Germinal center (tissue), 1 donor: ENCODE data around the gene ALOX12.

Experiments used
- DNase-seq: peaks from one replicate; pipeline ENCODE4 v3.0.0; 2012; ENCODE audit warnings: mixed read lengths, low spot score

The ALOX12 gene

GRCh38 chr17:7022781-7023571 is 27.1 kb downstream of the ALOX12 start, which contains the start of gene BCL6B:
TSS of gene BCL6B (plus strand) at chr17:7023050. CDS start at chr17:7023672, 622 bp downstream.
- no peak for DNase-seq

DNA sequence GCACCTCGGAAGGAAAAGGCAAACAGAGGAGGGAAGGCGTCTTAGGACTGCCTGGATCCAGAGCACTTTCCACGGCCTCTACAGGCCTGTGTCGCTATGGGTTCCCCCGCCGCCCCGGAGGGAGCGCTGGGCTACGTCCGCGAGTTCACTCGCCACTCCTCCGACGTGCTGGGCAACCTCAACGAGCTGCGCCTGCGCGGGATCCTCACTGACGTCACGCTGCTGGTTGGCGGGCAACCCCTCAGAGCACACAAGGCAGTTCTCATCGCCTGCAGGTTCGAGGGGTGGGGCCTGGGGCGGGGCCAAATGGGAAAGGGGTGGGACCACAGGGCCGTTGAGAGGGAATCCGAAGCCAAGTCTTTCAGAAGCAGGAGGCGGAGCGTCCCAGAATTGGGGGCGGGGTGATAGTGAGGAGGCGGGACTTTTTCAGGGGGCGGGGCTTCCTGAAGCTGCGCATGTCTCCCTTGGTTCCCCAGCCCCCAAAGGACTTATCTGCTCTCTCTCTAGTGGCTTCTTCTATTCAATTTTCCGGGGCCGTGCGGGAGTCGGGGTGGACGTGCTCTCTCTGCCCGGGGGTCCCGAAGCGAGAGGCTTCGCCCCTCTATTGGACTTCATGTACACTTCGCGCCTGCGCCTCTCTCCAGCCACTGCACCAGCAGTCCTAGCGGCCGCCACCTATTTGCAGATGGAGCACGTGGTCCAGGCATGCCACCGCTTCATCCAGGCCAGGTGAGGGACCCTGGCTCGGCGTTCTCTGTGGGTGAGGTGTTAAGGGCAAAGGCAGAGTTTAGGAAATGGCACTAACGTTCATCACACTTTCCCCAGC is 27.9 kb downstream of the ALOX12 start:
- DNase-seq = peak; percentile 97

- DNase-seq = no peak
Measured at GRCh38 chr17:7024402-7024785, 28.5 kb downstream of the ALOX12 start.

DNA sequence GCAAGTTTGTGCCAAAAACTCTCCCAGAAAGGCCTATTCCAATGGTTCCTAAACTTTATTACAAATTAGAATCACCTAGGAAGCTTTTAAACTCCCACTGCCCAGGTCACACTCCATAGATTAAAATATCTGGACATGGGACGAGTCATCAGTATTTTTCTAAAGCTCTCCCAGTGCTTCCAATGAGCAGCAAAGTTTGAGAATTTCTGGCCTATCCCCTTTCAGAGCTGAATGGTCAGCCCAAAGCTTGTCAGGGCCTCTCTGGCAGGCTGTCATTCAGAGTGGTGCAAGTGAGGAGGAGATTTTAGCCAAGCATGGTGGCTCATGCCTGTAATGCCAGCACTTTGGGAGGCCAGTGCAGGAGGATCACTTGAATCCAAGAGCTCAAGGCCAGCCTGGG is 29.4 kb downstream of the ALOX12 start:
- DNase-seq = no peak

- no peak for DNase-seq
Measured at GRCh38 chr17:7026471-7027115, 30.7 kb downstream of the ALOX12 start.

DNA sequence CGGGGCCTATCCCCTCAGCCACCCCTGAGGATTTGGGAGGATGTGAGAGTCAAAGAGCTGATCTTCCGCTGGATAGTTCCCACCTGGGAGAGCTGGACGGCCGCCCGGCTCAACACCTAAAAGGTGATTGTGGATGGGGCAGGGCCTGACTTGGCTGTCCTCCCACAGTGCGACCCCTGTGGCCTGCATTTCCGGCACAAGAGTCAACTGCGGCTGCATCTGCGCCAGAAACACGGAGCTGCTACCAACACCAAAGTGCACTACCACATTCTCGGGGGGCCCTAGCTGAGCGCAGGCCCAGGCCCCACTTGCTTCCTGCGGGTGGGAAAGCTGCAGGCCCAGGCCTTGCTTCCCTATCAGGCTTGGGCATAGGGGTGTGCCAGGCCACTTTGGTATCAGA is 31.5 kb downstream of the ALOX12 start:
- no peak for DNase-seq

DNA sequence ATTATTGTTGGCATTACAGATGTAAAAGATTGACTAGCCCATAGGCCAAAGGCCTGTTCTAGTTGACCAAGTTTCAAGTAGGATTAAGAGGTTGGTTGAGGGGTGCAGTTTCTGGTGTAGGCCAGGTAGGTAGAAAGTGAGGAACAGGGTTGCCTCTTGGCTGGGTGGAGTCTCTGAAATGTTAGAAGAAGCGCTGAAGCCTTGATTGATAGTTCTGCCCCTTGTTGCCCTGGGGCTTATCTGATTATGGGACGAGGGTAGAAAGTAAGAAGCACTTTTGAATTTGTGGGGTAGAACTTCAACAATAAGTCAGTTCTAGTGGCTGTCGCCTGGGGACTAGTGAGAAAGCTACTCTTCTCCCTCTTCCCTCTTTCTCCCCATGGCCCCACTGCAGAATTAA is 33.2 kb downstream of the ALOX12 start:
- no peak for DNase-seq

- DNase-seq = no peak
Measured at GRCh38 chr17:7029659-7030058, 33.8 kb downstream of the ALOX12 start.

DNA sequence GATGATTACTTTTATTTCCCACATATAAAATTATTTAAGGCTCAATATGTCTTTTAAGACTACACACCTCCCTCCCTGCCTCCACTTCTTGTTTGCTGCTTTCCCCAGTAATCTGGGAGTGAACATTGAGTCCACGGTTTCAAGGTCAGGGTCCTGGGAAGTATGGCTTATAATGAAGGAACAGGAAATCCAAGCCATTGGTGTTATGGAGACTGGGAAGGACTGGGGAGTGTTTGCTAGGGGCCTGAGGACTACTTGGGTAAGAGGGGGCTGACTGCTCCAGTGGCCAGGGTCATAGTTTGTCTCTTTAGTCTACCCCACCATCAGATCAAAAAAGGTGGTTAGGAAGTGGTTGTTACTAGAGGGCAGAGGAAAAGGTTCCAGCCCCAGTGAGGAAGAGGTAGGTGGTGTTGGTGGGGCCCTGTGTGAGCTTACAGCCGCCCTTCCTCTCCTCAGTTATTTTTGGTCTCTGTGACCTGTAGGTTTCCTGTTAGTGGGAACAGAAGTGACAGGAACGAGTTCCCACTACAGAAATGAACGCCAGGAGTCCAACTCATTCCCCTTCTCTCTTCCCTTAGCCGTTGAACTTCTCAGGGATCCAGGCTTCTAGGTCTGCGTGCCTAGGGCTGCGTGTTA is 39.2 kb downstream of the ALOX12 start:
- DNase-seq = no peak

DNA sequence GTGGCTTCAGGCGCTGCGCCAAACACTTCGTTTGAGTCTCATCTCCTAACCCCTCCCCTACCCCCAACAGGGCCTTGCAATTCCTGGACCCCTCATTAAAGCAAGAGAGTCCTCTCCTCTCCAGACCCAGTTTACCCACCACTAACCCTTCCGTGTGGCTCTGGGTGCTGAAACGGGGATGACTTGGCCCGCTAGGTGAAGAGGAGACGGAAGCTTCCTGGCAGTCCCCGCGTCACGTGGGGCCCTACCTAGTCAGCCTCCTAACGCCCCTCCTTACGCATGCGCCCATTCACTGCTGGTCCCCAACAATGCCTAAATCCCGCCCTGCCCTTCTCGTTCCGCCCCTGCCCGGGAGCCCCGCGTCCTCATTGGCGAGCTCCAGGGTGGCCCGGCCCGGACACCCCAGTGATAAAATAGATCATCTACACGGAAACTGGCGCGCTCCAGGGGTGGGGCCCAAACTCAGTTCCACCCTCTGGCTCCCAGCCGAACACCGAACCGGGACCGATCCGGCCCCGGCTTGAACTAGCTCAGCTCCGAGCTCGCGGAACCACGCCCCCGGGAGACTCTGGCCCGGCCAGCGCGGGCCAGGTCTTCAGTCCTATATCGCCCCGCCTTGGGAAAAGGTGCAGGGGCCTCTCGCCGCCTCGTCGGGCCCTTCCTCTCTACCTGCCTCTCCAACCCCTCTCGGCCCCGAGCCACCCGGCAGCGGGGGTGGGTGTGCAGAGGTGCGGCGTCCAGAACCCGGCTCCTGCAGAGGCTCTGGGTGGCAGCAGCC is 39.9 kb downstream of the ALOX12 start, which contains the start of gene SLC16A13:
Gene SLC16A13, plus strand, starts transcription at position 425 of the 778 bp plus-strand sequence. CDS start 368 bp downstream, outside the sequence.
- peak; percentile 100 for DNase-seq

DNA sequence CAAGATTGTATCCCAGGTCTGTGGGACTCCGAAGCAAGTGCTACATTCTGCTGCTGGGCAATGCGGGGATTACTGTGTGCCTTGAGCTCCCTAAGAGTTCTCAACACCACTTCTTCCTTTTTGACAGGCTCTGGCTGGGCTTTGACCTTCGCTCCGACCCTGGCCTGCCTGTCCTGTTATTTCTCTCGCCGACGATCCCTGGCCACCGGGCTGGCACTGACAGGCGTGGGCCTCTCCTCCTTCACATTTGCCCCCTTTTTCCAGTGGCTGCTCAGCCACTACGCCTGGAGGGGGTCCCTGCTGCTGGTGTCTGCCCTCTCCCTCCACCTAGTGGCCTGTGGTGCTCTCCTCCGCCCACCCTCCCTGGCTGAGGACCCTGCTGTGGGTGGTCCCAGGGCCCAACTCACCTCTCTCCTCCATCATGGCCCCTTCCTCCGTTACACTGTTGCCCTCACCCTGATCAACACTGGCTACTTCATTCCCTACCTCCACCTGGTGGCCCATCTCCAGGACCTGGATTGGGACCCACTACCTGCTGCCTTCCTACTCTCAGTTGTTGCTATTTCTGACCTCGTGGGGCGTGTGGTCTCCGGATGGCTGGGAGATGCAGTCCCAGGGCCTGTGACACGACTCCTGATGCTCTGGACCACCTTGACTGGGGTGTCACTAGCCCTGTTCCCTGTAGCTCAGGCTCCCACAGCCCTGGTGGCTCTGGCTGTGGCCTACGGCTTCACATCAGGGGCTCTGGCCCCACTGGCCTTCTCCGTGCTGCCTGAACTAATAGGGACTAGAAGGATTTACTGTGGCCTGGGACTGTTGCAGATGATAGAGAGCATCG is 42.4 kb downstream of the ALOX12 start:
- no peak for DNase-seq

DNA sequence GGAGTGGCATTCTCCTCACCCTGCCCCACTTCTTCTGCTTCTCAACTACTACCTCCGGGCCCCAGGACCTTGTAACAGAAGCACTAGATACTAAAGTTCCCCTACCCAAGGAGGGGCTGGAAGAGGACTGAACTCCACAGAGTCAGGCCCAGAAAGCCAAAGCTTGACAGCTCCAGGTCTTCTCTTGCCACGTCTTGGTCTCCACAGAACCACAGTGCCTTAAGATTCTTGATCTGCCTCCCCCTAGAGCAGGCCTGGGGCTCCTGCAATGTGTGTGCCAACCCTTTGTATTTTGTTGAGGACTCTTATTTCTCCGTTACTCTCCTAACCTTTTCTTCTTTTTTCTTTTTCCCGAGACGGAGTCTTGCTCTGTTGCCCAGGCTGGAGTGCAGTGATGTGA is 44.0 kb downstream of the ALOX12 start:
- DNase-seq = no peak

GRCh38 chr17:7041607-7042500 is 46.0 kb downstream of the ALOX12 start:
- DNase-seq = no peak

DNA sequence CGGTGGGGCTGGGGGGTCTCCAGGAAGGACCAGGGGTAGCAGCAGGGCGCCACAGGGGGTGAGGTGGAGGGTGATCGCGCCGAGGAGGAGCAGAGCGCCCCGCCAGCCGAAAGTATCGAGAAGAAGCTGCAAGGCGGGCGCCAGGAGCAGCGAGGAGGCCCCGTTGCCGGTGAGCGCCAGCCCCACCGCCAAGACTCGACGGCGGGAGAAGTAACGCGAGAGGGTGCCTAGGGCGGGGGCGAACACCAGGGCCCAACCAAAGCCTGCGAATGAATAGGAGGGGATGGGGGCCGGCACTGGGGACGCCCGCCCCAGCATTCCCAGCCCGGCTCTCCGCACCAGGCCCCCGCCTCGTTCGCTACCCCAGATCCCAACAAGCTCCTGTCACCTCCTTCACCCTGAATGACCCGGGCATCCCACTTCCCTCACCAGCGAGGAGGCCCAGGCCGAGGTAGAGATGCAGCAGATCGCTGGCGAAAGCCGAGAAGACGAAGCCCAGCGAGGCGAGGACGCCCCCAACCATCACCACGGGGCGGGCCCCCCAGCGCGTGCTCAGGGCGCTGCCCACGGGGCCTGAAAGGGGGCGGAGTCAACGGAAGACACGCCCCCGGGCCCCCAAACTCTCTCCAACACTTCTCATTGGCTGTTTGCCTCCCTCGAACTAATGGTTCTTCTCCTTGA is 46.8 kb downstream of the ALOX12 start:
- peak; percentile 59 for DNase-seq

GRCh38 chr17:7043182-7043496 is 47.3 kb downstream of the ALOX12 start:
- DNase-seq = no peak

DNA sequence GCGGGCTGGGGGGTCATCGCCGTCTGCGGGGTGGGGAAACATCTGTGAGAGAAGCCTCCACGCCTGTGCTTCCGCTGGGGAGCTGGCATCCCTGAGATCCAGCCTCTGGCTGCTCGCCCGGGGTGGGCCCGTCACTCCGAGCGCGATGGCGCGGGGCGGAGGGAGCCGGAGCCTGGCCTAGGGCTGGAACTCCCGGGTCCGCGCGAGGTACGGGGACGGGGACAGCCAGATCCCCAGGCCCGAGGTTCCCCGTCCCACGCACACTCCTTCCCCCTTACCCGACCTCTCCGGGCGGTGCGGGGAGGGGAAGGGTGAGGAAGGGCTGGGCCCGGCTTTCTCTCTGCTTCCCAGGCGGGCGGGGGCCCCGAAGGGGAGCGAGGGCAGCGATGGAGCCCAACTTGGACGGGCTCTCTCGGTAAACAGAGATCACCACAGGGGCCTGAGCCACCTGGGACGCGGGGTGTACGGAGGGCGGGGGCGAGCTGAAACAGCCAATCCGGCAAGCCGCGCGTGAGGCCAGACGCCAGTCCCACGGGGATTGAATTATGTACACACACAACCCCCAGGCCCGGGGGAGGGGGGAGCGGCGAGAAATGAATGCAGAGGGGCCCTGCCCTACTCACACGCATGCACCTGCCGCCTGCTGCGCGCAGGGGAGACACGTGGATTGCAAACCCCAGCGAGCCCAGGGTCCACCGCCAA is 47.8 kb downstream of the ALOX12 start, which contains the start of gene SLC16A11:
Gene SLC16A11, minus strand, starts transcription at position 596 of the 702 bp plus-strand sequence. Its CDS starts 579 bp downstream, at position 17.
- peak; percentile 49 for DNase-seq

- DNase-seq = no peak
Measured at GRCh38 chr17:7045492-7046126, 49.8 kb downstream of the ALOX12 start.
